ENCODE results near the gene CLDN19.
A peak's percentile ranks its signal among the peaks of the same experiment; 100 is the strongest.
"Not testable (repeated sequence)": the region's sequence is repeated elsewhere in the genome, so short reads cannot be mapped to it uniquely, and the experiment has no call there.

The CLDN19 gene

DNA sequence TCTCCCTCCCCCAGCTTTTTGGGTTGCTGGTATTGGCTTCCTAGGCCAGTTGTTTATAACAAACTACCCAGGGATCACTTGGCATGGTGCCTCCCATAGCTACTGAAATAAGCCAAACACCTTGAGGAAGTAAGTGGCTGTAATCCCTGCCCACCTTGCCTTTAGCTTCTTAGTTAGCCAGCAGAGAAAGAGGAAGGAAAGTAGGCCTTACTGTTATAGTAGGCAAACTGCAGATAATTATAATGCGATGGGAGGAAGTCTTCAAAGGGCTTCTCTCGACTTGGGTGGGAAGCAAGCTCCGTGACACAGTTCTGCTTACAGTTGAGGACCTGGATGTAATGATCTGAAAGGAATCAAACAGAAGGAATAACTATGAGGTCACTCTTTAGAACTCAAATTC, 18.6 kb upstream of the CLDN19 start:
- DNase-seq = no peak

DNA sequence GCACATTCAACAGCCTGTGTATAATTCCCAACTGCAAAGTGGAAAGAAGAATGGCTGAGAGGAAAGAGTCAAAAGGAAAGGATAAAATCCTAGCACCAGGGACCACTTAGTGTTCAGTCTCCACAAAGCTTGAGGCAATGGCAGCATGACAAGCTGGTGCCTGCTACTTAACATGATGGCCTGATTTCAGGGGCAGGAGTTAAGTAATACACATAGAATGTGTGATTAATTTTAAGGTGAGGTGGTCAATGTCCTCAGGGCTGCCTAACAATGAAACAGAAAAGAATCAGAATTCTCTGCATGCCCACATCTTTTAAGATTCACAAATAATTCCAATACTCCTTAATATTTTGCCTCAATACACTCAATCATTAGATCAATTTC, 17.8 kb upstream of the CLDN19 start:
- DNase-seq = no peak

DNA sequence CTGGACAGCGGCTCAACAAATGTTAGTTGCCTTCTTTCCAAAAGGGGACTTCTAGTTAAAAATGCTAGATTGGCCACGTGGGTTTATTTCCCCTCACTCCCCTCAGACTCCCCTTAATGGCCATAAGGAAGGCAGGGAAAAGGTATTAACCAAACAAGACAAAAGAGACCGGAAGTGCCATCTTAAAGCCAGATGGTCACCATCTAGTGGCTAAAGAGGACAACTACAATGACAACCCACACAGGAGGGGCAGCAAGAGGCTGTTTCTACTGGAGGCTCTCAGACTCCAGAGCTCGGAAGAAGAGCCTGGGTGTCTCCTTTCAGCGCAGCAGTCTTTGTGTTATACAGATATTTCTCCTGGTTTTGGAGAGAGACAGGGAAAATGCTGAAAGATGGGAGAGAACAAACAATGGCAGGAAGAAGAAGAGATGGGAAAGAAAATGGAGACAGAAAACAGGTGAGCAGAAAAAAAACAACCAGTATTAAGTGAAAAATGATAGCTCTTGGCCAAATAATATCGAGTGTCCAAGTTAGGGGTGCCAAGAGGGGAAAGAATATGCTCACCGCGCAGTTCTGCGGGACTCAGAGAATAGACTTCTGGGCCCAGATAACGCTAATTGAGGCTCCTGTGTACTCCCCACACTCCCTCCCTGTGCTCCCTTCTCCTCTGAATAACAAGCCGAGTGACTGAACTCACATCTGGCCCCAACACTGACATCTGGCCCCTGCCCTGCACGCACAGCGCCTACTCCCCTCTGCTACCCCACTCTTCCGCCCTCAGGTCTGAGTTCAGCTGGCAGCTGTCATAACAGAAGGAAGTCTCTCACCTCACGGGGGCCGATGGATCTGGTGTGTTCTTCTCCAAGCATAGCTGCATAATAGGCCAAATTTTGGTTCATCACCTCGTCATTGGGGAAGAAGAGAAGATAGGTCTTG, 17.2 kb upstream of the CLDN19 start:
- no peak for DNase-seq

DNA sequence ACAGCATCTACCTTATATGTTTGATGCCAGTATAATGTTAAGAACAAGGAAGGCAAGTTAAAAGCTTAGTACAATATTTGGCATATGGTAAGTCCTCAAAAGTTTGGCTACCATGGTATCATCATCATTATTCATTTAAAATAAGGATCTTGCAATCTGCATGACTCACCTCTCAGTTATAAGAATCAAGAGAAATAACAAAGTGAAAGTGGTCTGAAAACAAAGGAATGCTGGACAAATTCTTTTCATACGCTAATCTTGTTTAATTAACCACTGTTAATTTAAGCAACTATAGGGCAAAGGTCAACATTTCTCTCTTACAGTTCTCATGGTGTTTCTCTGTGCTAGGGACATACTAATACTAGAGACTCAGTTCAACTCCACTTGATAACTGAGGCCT, 13.0 kb upstream of the CLDN19 start:
- DNase-seq = no peak

DNA sequence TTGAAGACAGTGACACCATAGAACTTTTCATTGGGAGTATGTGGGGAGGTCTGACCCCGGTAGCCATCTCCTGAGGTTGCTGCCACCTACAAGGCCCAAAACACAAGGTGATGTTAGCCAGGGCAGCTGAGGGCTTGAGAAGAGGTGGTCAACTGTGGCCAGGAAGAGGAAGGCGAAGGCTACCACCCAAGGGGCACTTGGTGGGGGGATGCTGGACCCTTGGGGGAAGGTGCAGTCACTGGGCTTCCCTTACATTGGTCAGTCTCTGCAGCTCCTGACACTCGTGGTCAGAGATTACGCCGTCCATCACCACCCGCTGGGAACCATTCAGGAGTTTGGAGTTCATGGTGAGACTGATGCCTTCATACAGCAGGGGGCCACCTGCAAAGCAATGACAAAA, 12.2 kb upstream of the CLDN19 start:
- DNase-seq = no peak

DNA sequence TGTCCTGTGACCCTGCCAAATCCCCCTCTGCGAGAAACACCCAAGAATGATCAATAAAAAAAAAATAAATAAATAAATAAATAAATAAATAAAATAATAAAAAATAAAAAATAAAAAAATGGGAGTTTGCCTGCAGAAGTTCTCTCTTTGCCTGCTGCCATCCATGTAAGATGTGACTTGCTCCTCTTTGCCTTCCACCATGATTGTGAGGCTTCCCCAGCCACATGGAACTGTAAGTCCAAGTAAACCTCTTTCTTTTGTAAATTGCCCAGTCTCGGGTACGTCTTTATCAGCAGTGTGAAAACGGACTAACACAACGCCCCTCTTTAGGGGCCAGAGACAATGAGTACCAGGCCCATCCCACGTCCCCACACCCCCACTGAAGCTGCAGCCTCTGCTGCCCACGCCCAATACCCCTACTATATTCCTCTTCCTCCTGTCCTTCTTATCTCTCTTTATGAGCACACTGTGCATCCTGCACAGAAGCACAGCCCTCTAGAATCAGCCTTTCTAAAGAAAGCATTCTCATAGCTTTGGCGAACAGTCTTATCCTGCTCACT, 11.6 kb upstream of the CLDN19 start:
- not testable (repeated sequence) for DNase-seq

DNA sequence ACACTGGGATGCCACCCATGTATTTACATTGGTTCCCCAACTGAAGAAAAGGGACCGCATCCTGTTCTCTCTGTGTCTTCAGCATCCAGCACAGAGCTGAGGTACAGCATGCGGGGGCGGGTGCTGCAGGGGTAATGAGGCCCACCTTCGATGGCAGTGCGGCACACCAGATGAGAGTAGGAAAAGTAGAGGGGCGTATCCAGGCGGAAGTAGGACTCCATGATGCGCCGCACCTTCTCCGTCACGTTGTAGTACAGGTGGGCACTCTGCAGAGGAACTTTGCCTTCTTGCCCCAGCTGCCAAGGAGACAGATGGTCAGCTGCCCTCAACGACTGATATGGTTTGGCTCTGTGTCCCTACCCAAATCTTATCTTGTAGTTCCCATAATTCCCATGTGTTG, 10.0 kb upstream of the CLDN19 start:
- DNase-seq = no peak

DNA sequence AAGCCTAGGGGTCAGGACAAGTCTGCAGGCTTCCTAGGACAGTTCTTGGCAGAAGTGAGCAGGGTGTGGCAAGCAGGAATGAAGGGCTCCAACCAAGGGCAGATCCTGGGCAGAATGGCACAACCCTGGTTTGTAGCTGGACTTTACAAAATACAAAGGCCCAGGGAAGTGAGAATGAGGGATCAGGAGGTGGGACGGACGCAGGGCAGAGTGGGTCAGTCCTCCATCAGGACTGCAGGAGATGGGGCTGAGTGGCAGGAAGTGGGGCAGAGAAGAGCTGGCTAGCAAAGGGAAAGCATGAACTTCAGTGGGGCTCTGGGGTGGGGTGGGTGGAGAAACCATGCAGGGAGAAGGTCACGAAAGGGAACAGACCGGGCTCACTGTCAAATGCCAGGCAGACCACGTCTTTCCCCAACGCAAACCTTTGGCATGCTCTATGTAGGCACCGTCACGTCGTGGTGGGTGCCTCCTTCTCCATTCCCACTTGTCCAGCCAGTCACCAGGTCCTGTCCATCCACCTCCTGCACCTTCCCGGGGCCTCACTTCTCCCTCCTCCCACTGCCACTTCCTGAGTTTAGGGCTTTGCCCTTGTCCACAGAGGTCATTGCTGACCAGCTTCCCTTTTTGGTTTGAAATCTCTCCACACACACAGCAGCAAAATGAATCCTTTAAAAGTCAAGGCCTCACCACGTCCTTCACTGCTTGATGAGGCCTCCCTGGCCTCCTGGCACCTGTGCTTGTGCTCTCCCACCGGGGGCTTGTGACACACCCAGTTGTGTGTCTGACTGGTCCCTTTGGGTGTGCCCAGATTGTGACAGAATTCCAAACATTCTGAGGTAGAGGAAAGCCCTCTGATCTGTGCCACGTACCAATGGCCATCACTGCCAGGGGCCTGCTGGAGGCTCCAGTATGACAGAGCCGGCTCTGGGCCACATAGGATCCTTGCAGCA, 8.7 kb upstream of the CLDN19 start:
- no peak for DNase-seq

DNA sequence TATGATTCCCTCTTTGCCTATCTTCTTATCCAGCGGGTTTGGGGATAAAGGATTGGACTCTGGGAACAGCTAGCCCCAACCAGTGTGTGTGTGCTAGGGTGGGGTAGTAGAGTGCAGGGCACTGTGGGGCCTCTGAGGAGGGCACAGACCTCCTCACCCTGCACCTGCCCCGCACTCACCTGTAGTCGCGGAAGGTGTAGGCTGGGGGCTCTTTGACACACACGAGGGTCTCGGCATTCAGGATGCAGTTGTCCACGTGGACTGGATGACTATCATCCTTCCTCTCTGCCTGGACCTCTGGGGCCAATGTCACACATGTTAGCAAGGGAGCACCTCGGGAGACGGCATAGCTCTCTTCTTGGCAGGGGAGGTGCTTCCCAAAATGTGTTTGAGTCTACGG, 8.0 kb upstream of the CLDN19 start:
- DNase-seq = no peak

DNA sequence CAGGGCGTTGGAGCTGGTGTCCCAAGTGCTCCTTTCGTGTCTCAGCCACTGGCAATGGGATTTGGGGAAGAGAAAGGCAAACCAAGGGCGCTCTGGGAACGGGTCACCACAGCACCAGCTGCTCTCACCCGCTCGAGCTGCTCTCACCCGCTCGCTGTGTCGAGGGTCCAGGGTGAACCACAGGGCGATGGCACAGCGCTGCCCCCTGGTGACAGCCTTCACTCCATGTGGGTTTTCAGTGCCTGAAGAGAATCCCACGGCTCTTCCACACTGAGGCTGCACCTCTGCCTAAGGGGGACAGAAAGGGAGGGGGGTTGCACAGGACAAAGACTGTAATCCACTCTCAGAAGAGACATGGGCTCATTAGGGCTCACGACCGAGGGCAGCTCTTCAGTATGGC, 7.1 kb upstream of the CLDN19 start:
- peak; percentile 27 for DNase-seq

DNA sequence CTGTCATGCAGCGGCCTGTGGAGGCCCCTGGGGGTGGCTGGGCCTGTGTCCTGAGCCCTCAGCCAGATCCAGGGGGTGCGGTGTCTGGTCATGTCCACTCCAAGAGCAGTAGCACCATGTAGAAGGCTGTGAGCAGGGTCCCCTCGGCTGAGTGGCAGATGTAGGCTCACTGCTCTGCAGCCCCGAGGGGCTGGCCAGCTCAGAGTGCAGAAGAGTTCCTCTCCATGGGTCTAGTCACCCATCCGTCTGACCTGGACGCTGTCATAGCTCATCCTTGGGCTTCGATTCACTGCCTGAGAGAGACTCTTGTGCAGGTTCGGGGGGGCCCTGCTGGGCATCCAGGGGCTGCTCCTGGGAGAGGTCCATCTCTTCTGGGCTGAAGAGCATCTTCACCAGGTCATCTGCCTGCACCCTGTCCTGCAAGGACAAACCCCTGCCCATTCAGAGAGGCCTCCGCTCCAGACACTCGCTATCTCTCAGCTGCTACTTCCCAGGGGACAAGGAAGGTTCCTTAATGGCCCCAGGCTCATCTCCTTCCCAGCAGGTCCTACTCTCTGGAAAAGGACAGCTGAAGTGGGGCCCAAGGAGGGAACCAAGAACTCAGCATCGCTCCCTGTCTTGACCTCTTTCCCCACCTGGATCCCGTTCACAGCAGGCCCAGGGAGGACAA, 6.5 kb upstream of the CLDN19 start:
- DNase-seq = no peak

DNA sequence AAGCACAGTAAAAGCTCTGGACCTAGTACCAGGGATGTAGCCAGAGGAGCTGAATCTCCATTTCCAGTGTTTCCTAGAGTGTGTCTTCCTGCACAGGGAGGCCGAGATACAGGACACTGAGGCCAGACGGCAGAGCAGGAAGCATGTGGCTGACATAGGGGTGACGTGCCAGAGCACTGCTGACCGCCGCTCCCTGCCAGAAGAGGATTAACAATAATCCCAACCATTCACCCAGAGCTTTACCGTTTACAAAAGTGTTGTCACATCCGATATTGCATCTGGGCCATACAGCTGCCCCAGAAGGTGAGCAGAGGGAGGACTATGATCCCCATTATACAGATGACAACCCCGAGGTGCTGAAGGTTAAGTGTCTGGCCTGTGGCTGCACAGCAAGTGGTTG, 5.8 kb upstream of the CLDN19 start:
- DNase-seq = no peak

DNA sequence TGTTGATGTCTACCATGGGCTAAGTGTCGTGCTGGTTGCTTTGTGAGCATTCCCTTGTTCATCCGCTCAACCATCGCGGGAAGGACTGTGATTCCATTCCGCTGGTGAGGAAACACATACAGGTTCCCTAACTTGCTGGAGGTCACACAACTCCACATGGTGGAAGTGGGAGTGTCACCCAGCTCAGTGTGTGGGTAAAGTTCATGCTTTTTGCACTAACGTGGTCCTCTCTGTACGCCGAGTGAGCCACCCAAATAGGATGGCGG, 4.0 kb upstream of the CLDN19 start:
- DNase-seq = no peak

DNA sequence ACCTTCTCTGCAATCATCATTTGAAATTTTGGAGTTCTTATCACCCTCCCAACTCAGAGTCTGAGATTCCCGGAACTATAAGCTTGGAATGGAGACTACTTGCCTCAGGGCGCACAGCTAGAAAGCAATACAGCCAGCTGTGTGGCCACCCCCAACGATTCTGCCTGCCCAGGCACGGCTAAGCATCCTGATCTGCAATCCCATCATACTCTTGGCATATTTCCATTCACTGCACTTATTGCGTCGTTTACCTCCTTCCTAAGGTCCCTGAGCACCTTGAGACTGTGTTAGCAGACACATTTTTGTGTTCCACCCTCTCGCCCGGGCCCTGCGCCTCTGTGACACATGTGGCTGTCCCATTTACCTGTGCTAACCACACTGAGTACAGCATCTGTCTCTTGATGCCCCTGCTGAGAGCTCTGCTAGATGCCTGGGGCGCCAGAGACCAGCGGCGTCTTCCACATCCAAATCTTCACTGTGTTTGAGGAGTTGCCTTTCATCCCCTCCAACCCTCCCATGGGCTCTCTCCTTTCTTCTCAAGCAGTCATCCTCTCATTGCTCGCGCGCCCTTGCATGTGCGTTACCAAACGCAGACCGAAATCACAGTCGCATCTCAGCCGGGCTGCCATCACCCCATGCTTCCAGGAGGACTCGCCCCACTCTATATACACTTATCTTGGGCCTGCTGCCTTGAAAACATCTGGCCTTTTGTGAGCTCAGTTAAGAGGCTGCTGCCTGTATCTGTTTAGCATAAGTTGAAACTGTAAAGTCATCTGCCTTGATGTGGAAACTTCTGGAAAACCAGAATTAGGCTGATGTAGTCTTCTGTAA, 3.5 kb upstream of the CLDN19 start:
- no peak for DNase-seq

DNA sequence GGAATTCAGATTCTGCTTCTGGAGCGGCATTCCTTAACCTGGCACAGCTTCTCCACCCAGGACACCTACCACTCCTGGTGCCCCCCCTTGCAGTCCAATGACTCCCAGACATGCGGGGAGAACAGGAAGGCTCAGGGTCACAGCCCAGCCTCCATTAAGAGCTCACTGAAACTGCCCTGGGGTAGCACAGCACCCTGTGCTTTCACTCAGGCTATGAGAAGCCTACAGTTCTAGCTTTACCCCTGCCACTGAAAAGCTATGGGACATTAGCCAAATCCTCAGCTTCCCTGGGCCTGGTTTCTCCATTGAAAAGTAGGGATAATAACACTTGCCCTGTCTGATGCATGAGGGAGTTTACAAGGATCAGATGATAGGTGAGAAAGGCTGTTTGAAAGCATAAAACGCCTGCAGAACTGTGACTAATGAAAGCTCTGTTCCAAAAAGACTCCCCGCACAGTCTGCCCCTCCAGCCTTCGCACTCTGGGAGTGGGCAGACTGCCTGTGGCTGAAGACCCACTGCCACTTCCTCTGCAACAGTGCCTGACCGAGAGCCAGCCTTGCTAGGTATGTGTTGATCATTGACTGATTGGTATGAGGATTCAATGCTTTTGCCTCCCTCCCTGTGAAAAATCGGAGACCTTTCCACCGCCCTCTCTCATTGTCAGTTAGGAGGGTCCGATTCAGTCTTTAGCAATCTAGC, 2.7 kb upstream of the CLDN19 start:
- DNase-seq = no peak

DNA sequence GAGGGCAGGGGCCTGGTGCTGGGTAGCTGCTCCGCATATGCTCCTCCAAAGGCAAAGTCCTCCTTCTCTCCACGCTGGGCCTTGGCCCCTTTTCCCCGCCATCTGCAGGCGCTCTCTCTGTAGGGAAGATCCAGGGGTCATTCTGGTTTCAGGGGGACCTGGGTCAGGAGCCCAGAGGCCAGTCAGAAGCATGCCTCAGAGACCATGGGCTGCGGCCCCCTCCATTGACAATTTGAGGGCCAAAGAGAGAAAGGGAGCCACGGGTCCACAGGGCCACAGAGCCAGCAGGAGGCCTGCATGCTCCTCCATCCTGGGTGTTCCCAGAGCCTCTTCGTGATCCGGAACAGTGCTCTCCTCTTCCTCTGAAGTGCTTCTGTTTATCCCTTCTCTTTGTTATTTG, 2.1 kb upstream of the CLDN19 start:
- DNase-seq = no peak

DNA sequence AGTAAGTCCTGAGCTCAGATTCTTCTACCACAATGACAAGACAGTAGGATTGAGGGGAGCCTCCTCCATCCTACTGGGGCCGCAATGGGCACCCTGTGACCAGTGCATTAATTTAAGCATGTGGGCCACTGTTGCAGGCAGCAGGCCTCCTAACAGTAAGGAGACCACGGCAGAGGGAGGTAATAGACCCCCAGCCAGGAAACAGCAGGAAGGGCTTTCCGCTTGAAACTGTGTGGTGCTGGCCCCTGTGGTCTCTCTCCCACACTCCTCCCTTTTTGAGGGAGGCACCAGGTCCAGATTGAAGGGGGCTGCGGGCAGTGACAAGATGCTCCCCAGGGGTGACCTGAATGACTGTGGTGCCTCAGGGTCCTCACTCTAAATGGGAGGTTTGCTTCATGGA, 1.7 kb upstream of the CLDN19 start:
- DNase-seq = no peak

DNA sequence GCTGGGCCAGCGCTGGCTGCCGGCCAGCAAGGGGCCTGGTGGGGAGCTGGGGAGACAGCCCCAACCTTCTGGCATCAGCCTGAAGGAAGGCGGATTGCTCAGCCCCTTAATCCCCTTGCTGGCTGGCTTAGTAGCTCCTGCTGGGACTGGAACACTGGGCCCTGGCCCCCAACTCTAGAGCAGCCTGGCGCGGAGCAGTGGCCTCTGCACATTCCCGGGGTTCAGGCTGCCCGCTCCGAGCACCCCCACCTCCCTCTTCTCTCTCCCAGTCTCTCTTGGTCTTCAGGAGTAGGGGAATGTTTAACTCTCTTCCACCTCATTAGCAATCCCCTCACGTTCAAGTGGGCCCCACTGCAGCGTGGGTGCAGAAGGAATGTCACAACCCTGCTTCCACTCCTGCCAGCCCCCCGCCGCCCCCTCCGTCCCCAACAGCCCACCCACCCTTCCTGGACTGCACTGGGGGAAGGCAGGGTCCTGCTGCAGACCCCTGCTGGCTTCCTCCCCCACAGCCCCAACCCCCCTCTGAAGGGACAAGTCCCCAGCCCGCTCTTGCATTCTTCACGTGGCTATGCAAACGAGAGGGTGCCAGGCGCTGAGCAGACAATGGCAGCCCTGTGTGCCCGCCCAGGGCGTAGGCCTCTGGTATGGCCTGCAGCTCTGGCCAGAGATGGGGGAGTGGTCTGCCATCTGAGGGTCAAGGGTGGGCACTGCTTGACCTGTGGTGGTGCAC, 980 bp upstream of the CLDN19 start:
- no peak for DNase-seq

DNA sequence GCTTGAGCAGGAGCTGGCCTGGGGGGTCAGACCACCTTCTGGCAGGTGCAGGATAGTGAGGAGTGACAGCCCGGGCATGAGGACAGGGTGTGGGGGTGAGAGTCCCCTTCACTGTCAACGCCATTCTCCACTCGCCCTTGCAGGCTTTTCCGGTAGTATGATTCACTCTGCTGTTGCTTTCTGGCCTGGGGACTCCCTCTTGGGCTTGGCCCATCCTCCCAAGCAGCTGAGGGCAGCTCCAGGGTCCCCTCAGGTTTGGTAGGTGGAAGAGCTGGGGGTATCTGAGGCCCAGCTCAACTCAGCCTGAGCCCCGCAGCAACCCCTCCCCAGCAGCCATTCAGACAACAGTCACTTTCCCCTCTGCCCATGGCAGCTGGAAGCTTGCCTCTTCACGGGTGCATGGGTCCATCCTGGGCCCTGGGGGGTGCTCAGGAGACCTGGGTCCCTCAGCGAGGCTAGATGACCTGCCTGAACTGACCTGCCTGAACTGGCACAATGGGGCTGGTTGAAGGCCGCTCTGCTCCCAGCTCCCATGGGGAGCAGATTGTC, 1.3 kb downstream of the CLDN19 start:
- no peak for DNase-seq

DNA sequence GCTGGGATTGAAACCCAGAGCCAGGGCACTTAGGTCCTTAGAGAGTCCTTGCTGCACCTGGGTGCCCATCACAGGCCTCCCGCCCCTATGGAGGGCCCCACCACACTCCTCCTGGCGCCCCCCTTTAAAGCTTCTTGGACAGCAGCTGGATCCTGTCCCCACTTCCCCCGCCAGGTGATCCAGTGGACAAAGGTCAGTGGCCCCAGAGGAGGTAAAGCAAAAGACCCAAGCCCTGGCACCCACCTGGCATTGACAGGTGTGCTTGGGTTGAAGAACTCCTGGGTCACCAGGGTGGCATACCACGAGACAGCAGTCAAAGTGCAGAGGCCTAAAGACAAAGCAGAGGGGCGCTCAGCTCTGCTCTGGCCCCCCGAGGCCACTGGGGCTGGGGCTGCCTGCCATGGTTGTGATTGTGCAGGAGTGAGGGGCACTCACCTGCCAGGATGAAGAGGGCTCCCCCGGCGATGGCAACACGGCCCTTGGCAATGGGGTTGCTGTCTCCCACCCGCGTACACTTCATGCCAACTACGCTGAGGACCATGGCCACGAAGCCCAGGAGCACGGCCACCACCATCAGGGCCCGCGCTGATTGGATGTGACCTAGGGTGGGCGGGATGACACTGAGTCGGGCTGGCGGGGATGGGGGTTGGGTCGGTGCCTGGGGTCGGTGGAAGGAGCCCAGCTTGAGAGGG, 1.9 kb downstream of the CLDN19 start:
- no peak for DNase-seq
